ENCODE measurements around the gene TOP3B. TPM values are rescaled to one million over a fixed set of nuclear protein-coding genes. Genes with fewer than 3 reads are reported as not detected.
"Not testable (repeated sequence)": the region's sequence is repeated elsewhere in the genome, so short reads cannot be mapped to it uniquely, and the experiment has no call there.

The TOP3B gene
- total RNA-seq, 1 experiment from 2014 or later: 29.3 TPM

DNA sequence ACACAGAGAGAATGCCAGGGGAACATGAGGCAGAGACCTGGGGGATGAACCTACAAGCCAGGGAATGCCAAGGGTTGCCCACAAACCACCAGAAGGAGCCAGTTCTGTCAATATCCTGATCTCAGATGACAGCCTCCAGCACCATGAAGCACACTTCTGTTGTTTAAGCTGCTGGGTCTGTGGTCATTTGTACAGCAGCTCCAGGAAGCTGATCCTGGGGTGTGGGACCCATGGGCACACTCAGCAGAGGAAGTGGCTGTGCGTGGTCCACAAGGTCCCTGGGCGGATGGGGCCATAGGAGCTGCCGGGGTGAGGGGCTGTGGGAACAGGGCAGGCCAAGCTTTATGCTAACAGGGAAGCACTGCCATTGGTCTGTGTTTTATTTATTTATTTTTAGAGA is 42.1 kb downstream of the TOP3B start:
- Mint-ChIP-seq H3K27ac (ENCODE audit: low read depth, unreplicated experiment) (peak overlapping the region; percentile 49), H3K27me3 (ENCODE audit: insufficient read depth, unreplicated experiment) (no peaks in the 10 kb centered on the region), H3K9me3 (ENCODE audit: unreplicated experiment) (no peaks in the 10 kb centered on the region), H3K4me1 (ENCODE audit: insufficient read depth, unreplicated experiment) (peaks cover 43% of the 10 kb centered on the region), H3K36me3 (ENCODE audit: insufficient read depth, unreplicated experiment) (peaks cover 21% of the 10 kb centered on the region), H3K4me3 (ENCODE audit: unreplicated experiment) (no peak overlapping the region)
- intact Hi-C loops (cut with micrococcal nuclease): no loop called here
- no peak for DNase-seq (ENCODE audit: unreplicated experiment)
- ChIA-PET POLR2A (interaction anchor here (1.0 kb wide), 1 partner anchor 12 kb away, joined by 3 read pairs; the partner anchor contains the start of gene PPM1F), CTCF (interaction anchor here (0.8 to 8.5 kb wide), 2 partner anchors 10 to 12 kb away, joined by 3 to 65 read pairs; partner anchors contain the start of gene PPM1F)
- TF ChIP-seq, protein P1, sequence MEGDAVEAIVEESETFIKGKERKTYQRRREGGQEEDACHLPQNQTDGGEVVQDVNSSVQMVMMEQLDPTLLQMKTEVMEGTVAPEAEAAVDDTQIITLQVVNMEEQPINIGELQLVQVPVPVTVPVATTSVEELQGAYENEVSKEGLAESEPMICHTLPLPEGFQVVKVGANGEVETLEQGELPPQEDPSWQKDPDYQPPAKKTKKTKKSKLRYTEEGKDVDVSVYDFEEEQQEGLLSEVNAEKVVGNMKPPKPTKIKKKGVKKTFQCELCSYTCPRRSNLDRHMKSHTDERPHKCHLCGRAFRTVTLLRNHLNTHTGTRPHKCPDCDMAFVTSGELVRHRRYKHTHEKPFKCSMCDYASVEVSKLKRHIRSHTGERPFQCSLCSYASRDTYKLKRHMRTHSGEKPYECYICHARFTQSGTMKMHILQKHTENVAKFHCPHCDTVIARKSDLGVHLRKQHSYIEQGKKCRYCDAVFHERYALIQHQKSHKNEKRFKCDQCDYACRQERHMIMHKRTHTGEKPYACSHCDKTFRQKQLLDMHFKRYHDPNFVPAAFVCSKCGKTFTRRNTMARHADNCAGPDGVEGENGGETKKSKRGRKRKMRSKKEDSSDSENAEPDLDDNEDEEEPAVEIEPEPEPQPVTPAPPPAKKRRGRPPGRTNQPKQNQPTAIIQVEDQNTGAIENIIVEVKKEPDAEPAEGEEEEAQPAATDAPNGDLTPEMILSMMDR (IDR thresholded peaks at IDR 0.05; ENCODE audit: unreplicated experiment): no peak
- no TSS peak for BruUV-seq (replicated peaks)

DNA sequence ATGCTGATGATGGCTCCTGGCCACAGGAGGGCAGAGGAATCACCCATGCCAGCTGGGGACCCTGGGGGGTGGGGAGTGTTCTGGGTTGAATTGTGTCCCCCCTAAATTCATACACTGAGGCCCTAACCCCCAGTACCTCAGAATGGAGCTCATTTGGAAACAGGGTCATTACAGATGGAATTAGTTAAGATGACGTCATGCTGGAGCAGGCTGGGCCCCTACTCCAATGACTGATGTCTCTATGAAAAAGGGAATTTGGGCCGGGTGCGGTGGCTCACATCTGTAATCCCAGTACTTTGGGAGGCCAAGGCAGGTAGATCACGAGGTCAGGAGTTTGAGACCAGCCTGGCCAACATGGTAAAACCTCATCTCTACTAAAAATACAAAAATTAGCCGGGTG is 42.7 kb downstream of the TOP3B start:
- intact Hi-C loops (cut with micrococcal nuclease): loop anchor here (5.0 kb wide), 1 partner anchor 228 kb away; no protein-coding TSS in a partner anchor
- POLR2A ChIA-PET; DNase-seq (ENCODE audit: unreplicated experiment); H3K27me3 Mint-ChIP-seq (ENCODE audit: insufficient read depth, unreplicated experiment); BruUV-seq (replicated peaks); H3K9me3 Mint-ChIP-seq (ENCODE audit: unreplicated experiment); H3K4me3 Mint-ChIP-seq (ENCODE audit: unreplicated experiment): not testable (repeated sequence)
- Mint-ChIP-seq H3K27ac (ENCODE audit: low read depth, unreplicated experiment) (peak overlapping the region; percentile 49), H3K4me1 (ENCODE audit: insufficient read depth, unreplicated experiment) (peaks cover 43% of the 10 kb centered on the region), H3K36me3 (ENCODE audit: insufficient read depth, unreplicated experiment) (peaks cover 20% of the 10 kb centered on the region)
- CTCF ChIA-PET: interaction anchor here (0.5 to 8.5 kb wide), 6 partner anchors 9 to 243 kb away, joined by 3 to 65 read pairs (median 4); partner anchors contain the start of gene PPM1F

DNA sequence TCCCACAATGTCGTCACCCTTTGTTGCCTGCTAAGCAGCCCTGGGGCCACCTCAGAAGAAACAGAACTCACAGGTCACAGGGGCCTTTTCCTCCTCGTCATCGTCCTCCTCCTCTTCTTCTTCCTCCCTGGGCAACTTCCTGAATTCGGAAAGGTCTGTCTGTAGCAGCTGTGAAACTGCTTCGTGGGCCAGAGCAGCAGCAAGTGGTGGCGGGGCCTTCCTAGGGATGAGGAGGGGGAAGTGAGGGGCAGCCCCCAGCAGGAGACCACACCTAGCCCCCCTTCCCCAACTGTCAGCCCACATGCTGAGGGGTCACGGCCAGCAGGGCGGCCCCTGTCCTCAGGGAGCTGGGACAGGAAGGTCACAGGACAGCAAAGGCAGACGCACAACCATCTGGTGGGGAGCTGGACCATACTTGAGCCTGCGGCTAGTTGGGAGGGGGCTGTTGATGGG is 43.1 kb downstream of the TOP3B start:
- Mint-ChIP-seq H3K27ac (ENCODE audit: low read depth, unreplicated experiment) (peak overlapping the region; percentile 92), H3K4me3 (ENCODE audit: unreplicated experiment) (no peak overlapping the region), H3K4me1 (ENCODE audit: insufficient read depth, unreplicated experiment) (peaks cover 43% of the 10 kb centered on the region), H3K36me3 (ENCODE audit: insufficient read depth, unreplicated experiment) (peaks cover 20% of the 10 kb centered on the region), H3K27me3 (ENCODE audit: insufficient read depth, unreplicated experiment) (no peaks in the 10 kb centered on the region), H3K9me3 (ENCODE audit: unreplicated experiment) (no peaks in the 10 kb centered on the region)
- ChIA-PET POLR2A (interaction anchor here (1.1 to 3.9 kb wide), 4 partner anchors 10 to 257 kb away, joined by 3 to 36 read pairs (median 7); partner anchors contain the start of genes PPM1F and TOP3B), CTCF (interaction anchor here (0.5 to 8.5 kb wide), 11 partner anchors 9 to 242 kb away, joined by 3 to 65 read pairs (median 4); partner anchors contain the start of gene PPM1F)
- no TSS peak for BruUV-seq (replicated peaks)
- TF ChIP-seq, protein P1 (IDR thresholded peaks at IDR 0.05; ENCODE audit: unreplicated experiment): no peak
- intact Hi-C loops (cut with micrococcal nuclease): loop anchor here (5.0 kb wide), 1 partner anchor 227 kb away; no protein-coding TSS in a partner anchor
- DNase-seq (ENCODE audit: unreplicated experiment): no peak

DNA sequence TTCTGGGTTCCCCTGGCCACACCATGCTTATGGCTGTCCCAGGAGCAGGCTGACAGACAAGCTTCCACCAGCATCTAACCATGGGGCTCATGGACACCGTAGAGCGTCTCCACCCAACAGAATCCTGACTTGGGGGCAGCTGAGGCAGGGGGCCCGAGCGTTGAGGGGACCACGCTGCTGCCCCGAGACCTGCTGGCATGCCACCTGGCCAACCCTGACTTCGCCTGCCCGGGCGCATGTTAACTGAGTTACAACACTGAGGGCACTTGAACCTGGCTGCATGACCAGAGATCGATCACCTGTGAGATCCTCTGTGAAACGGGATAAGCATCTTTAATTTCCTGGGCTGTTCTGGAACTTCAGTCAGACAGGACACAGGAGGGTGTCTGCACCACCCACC is 43.7 kb downstream of the TOP3B start:
- POLR2A ChIA-PET: interaction anchor here (1.1 to 3.9 kb wide), 4 partner anchors 11 to 256 kb away, joined by 3 to 36 read pairs (median 7); partner anchors contain the start of genes PPM1F and TOP3B
- peak overlapping the region; percentile 82 for H3K4me3 Mint-ChIP-seq (ENCODE audit: unreplicated experiment)

More for the DNA sequence above, 43.7 kb downstream of the TOP3B start:
- no peaks in the 10 kb centered on the region for H3K27me3 Mint-ChIP-seq (ENCODE audit: insufficient read depth, unreplicated experiment)
- TF ChIP-seq, protein P1 (IDR thresholded peaks at IDR 0.05; ENCODE audit: unreplicated experiment): no peak
- H3K36me3 Mint-ChIP-seq (ENCODE audit: insufficient read depth, unreplicated experiment): peaks cover 26% of the 10 kb centered on the region
- intact Hi-C loops (cut with micrococcal nuclease): loop anchor here (5.0 kb wide), 1 partner anchor 227 kb away; no protein-coding TSS in a partner anchor
- no peak for DNase-seq (ENCODE audit: unreplicated experiment)
- no TSS peak for BruUV-seq (replicated peaks)
- no peaks in the 10 kb centered on the region for H3K9me3 Mint-ChIP-seq (ENCODE audit: unreplicated experiment)
- peaks cover 43% of the 10 kb centered on the region for H3K4me1 Mint-ChIP-seq (ENCODE audit: insufficient read depth, unreplicated experiment)
- H3K27ac Mint-ChIP-seq (ENCODE audit: low read depth, unreplicated experiment): peak overlapping the region; percentile 92
- CTCF ChIA-PET: interaction anchor here (0.7 to 8.5 kb wide), 12 partner anchors 11 to 228 kb away, joined by 3 to 65 read pairs (median 4); partner anchors contain the start of gene PPM1F

Data from MCF 10A (cell line).